ENCODE measurements around the gene BSDC1. TPM values are rescaled to one million over a fixed set of nuclear protein-coding genes. Genes with fewer than 3 reads are reported as not detected.
"Not testable (repeated sequence)": the region's sequence is repeated elsewhere in the genome, so short reads cannot be mapped to it uniquely, and the experiment has no call there.

BSDC1 gene
- total and polyA plus RNA-seq, 9 donors, result 54.9 to 107 (median 72.9) TPM

DNA sequence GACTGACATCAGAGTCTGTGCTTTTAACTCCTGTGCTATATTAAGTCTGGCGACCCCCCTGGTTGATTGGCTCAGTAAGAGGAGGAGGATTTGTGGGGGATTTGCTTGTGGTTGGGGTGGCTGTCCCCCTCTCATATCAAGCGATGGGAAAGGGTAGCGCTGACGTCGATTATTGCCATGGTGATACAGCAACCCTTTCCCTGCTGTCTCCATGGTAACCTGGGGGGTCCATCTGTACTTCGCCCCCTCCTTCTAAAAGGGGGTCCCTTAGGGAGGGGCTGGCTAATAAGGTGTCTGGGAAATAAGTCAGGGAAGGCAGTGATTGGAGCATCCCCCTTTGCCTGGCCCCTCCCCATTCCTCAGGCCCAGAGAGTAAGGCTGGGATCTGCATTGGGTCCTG is 36.6 kb downstream of the BSDC1 start:
- Histone ChIP-seq H3K4me1 (ENCODE audit: insufficient read depth) (peaks cover 27% of the 10 kb centered on the region), H3K27ac (no peak overlapping the region), H3K36me3 (no peaks in the 10 kb centered on the region), H3K4me3 (no peak overlapping the region), H3K27me3 (no peaks in the 10 kb centered on the region), H3K9me3 (no peaks in the 10 kb centered on the region)
- TF ChIP-seq POLR2A (IDR thresholded peaks at IDR 0.05) (no peak), EP300 (IDR thresholded peaks at IDR 0.05) (no peak)
- TF ChIP-seq, protein P1, sequence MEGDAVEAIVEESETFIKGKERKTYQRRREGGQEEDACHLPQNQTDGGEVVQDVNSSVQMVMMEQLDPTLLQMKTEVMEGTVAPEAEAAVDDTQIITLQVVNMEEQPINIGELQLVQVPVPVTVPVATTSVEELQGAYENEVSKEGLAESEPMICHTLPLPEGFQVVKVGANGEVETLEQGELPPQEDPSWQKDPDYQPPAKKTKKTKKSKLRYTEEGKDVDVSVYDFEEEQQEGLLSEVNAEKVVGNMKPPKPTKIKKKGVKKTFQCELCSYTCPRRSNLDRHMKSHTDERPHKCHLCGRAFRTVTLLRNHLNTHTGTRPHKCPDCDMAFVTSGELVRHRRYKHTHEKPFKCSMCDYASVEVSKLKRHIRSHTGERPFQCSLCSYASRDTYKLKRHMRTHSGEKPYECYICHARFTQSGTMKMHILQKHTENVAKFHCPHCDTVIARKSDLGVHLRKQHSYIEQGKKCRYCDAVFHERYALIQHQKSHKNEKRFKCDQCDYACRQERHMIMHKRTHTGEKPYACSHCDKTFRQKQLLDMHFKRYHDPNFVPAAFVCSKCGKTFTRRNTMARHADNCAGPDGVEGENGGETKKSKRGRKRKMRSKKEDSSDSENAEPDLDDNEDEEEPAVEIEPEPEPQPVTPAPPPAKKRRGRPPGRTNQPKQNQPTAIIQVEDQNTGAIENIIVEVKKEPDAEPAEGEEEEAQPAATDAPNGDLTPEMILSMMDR (IDR thresholded peaks at IDR 0.05), result no peak
- intact Hi-C loops (cut with DNase I), result no loop called here
- 43 to 55% (median 47%) methylated on average over 6 of the region's 6 CpGs for WGBS, 3 donors
- no peak for DNase-seq

DNA sequence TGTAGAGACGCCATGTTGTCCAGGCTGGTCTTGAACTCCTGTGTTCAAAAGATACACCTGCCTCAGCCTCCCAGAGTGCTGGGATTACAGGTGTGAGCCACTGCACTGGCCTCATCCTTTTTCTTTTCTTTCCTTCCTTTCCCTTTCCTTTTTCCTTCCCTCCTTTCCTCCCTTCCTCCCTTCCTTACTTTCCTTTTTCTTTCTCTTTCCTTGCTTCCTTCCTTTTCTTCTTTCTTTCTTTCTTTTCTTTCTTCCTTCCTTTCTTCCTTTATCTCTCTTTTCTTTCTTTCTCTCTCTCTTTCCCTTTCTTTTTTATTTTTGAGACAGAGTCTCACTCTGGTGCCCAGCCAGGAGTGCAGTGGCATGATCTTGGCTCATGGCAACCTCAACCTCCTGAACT is 37.8 kb downstream of the BSDC1 start:
- Histone ChIP-seq H3K4me3 (no peak overlapping the region), H3K4me1 (ENCODE audit: insufficient read depth) (peaks cover 28% of the 10 kb centered on the region), H3K9me3 (no peaks in the 10 kb centered on the region), H3K27me3 (no peaks in the 10 kb centered on the region), H3K27ac (no peak overlapping the region), H3K36me3 (no peaks in the 10 kb centered on the region)
- 93 to 100% (median 96%) methylated on average over 1 of the region's 1 CpG for WGBS, 3 donors
- DNase-seq, result no peak
- intact Hi-C loops (cut with DNase I), result no loop called here
- TF ChIP-seq EP300 (IDR thresholded peaks at IDR 0.05) (no peak), POLR2A (IDR thresholded peaks at IDR 0.05) (no peak)
- TF ChIP-seq, protein P1 (IDR thresholded peaks at IDR 0.05), result no peak

DNA sequence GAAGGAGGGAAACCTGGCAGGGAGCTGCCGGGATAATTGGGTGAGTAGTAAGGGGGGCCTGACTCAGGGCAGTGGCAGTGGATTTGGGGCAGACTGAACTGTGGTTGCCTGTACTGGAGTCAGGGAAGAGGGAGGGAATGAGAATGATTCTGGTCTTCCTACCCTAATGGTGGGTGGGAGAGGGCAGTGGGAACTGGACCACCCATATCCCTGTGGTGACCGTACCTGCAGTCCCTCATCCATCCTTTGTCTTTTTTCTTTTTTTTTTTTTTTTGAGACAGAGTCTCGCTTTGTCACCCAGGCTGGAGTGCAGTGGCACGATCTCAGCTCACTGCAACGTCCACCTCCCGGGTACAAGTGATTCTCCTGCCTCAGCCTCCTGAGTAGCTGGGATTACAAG is 38.5 kb downstream of the BSDC1 start:
- DNase-seq; intact Hi-C loops (cut with DNase I); H3K27me3 ChIP-seq; H3K36me3 ChIP-seq; H3K9me3 ChIP-seq; H3K4me3 ChIP-seq: not testable (repeated sequence)
- WGBS, 3 donors, result 90 to 97% (median 93%) methylated on average over 6 of the region's 6 CpGs
- Histone ChIP-seq H3K27ac (peak overlapping the region; percentile 9 to 94), H3K4me1 (ENCODE audit: insufficient read depth) (peaks cover 24% of the 10 kb centered on the region)

DNA sequence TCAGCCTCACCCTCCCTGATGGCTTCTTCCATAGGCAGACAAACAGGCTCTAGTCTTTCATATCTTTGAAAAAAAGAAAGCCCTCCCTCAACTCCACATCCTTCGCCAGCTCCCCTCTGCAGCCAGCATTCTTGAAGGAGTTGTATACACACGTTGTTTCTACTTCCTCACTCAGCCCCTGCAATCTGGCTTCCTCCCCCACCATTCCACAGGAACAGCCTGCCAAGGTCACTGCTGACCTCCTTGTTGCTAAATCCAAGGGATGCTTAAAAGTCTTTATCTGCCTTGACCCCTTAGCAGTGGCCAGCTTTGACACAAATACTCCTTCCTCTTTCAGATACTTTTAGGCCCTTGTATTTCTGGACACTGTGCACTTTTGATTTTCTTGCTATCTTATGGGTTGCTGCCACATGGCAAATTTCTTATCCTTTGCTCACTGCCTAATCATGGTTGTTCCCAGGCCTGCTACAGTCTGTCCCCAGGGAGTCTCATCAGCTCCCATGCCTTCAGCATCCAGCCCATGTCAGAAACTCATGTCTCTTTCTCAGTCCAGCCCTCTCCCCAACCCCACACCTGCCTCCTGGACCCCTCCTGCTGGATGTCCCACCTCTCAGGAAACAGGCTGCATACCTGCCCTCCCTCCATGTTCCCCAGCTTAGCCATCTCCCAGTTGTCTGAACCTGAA is 40.2 kb downstream of the BSDC1 start:
- peaks cover 24% of the 10 kb centered on the region for H3K4me1 ChIP-seq (ENCODE audit: insufficient read depth)
- TF ChIP-seq POLR2A (IDR thresholded peaks at IDR 0.05), result no peak
- TF ChIP-seq, protein P1 (IDR thresholded peaks at IDR 0.05), result no peak
- TF ChIP-seq EP300 (IDR thresholded peaks at IDR 0.05), result no peak
- no peaks in the 10 kb centered on the region for H3K27me3 ChIP-seq
- no peaks in the 10 kb centered on the region for H3K9me3 ChIP-seq
- H3K4me3 ChIP-seq, result no peak overlapping the region
- DNase-seq, result peak; percentile 88 to 96 (median 93)
- peak overlapping the region; percentile 90 to 94 for H3K27ac ChIP-seq
- intact Hi-C loops (cut with DNase I), result no loop called here
- no peaks in the 10 kb centered on the region for H3K36me3 ChIP-seq
- 2 to 4% (median 2%) methylated on average over 2 of the region's 2 CpGs for WGBS, 3 donors

DNA sequence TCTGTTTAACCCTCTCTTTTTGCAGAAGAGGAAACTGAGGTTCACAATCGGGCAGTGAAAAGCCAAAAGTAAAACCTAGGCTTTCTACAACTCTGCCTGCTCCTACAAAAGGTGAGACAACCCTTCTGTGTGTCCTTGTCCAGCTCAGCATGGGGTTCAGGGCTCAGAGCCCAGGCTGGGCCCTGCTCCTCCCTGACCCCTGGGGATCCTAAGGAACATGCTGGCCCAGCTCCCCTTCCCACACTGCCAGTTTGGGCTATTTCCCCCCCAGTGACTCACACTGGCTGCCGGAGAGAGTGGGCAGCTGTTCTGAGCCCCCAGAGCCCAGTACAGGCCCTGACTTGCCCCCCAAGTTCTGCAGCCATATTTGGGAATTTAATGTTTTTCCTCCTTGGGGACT is 40.8 kb downstream of the BSDC1 start:
- DNase-seq, result peak; percentile 53 to 85 (median 71)
- WGBS, 3 donors, result 9 to 20% (median 11%) methylated on average over 2 of the region's 2 CpGs
- Histone ChIP-seq H3K4me1 (ENCODE audit: insufficient read depth) (peaks cover 24% of the 10 kb centered on the region), H3K9me3 (no peaks in the 10 kb centered on the region), H3K36me3 (no peaks in the 10 kb centered on the region), H3K4me3 (no peak overlapping the region), H3K27me3 (no peaks in the 10 kb centered on the region), H3K27ac (peak overlapping the region; percentile 90 to 94)
- intact Hi-C loops (cut with DNase I), result no loop called here
- no peak for TF ChIP-seq EP300 (IDR thresholded peaks at IDR 0.05)

All from ovary (tissue), 9 donors.